CD4-positive, alpha-beta T cell treated with Interleukin-15 for 1 hour (primary cell): ENCODE results near the gene MAGI2.

Source experiments
- DNase-seq: peaks from one replicate; pipeline ENCODE4 v3.0.0-alpha.2; 2020

The MAGI2 gene

DNA sequence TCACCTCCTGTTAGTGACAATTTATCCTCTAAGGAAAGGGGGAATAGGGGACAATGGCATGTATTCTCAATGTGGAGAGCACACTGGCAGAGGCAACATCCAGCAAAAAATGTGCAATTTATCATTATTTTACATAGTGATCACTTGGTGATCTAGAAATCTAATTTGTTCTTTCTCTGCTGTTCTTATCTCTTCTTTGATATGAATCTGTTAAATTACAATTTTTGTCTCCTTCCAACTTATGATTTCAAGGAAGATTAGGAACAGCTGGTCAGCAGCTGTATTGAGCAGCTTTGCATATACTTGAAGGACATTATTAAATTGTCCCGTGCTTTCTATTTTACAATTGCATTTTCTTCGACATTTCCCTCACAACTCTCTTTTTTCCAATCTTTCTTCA lies 213.1 kb downstream of the MAGI2 start:
- no peak for DNase-seq

DNA sequence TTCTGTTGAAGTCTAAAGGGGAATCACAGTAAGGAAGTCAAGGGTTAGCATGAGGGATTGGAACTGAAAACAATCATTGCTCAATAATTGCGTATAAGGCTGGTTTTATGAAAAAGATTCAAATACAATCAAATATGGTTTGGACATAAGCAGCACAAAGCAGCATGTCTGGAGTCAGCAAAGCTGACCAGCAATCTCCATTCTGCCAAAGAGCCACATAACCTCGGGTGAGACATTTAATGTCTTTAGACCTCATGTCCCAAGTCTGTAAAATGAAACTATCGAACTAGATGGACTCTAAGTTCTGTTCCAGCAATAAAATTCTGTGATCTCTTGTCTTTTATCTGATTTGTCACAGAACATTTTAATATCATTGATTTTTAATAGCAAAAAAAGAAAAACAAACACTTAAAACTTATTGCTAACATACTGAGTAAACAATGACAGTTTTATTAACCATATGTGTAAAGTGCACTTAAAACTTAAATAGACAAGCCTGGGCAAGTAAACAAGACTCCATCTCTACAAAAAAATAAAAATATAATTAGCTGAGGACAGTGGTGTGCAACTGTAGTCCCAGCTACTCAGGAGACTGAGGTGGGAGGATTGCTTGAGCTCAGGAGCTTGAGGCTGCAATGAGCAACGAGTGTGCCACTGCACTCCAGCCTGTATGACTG lies 217.0 kb downstream of the MAGI2 start:
- no peak for DNase-seq

DNA sequence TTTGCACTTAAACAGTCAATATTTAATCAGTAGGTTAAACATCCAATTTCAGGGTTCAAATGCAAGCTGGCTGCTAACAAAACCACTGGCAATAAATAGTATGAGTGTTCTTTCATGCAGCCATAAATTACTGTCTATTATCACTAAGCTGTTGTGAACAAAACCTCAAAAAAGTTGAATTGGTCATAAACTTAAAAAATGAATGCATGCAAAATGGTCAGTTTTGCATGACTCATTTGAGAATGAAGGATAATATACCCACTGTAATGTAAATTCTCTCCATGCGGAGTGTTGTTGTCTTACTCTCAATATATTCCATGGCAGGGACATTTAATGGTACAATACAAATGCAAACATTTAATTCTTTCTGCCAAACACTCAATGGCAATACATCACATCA lies 226.4 kb downstream of the MAGI2 start:
- no peak for DNase-seq

DNA sequence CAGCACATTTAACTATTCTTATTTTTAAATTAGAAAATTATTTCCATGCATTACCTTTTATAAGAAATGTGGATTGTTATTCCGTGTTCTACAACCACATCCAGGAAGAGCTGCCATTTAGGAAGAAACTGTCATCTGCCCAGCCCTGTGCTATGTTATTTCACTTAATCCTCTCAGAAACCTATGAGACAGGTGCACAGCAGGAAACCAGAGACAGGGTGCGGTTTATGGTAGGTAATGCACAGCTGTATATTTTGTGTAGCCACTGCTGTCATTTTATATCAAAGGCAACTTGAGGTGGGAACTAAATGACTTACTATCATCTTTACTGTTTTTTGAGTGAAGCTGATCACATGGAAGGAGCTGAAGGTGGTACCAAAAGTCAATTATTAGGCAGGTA lies 232.3 kb downstream of the MAGI2 start:
- DNase-seq: no peak

DNA sequence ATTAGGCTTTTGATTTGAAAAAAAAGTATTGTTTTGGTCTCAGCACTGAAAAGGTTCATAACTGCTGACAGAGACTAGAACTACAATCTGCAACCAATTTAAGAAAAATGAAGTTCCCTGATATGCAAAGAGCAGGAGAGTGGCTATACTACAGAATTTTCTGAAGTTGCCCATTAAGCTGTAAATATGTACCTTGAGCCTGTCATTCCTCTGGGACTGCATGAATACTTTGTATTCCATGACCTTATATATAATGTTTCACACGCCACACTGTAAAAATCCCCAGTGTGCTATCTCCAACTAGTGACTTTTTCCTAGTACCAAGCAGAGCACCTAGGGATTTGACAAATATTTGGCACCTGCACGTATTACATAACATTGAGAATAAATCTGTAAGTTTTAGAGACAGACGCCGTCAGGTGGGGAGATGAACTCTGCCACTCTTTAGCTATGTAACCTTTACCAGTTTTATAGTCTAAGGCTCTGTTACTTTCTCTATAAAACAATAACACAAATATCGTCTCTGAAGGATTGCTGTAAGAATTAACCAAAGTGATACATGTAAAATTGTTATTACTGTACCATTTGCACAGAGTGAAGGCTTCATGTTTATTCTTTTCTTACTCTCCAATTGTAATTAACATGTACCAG lies 235.4 kb downstream of the MAGI2 start:
- no peak for DNase-seq

DNA sequence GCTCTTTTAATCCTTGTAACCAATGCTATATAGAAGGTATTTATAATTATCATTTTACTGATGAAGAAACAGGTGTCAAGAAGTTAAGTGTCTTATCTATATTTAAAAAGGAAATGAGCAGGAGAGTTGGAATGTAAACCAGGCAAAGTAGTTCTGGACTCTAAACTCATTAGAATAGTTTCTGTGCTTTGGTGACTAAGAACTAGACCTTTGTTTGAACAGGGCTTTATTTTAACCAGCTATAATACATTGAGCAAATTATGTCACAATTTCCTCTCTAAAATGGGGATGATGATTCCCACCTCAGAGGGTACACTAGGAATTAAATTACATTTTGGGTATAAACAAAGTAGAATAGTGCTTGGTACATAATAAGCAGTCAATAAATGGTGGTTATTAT lies 236.0 kb downstream of the MAGI2 start:
- DNase-seq: no peak

DNA sequence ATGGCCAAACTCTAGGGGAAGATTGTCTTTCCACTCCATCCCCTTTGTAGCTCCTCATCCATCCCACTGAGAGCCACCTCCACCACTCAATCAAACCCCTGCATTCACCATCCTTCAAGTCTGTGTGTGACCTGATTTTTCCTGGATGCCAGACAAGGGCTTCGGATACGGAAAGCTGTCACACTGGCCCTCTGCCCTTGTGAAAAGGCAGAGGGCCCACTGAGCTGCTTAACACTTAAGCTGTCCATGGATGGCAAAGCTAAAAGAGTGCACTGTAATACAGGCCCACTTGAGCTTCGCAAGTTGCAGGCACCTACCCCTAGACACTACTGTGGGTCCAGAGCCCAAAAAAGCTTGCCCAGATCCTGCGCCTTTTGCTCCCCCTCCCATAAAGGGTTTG lies 237.2 kb downstream of the MAGI2 start:
- DNase-seq: no peak

DNA sequence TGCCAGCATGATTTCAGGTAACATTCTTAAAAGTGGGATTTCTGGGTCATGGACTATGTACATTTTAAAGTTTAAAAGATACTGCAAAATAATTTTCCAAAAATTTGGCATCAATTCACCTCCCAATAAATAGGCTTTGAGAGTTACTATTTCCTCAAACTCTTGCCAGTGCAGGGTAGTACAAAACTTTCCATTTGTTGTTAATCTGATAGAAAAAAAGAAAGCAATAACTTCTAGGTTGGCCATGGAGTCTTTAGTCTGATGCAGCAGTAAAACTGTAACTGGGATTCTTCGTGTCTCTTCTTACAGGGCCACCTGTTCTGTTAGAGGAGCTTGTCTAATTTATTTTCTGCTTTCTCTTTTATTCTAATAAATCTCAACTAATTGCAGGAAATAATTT lies 241.1 kb downstream of the MAGI2 start:
- DNase-seq: no peak

DNA sequence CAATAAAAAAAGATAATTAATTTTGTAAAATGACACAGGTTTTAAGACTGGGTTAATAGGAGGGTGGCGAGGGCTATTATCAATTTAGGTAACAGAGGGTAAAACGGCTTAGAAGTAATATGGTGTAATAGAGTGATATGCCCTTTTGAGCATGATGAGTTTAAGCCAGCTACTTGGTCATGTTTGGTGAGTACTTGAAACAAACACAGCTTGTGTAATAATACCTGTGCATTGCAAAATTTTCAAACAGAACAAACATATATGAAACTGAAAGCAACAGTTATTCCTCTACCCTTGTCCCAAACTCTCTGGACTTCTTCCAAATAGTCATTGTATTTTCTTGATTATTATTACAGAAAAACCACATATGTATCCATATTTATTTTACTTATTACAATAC lies 241.7 kb downstream of the MAGI2 start:
- DNase-seq: no peak

DNA sequence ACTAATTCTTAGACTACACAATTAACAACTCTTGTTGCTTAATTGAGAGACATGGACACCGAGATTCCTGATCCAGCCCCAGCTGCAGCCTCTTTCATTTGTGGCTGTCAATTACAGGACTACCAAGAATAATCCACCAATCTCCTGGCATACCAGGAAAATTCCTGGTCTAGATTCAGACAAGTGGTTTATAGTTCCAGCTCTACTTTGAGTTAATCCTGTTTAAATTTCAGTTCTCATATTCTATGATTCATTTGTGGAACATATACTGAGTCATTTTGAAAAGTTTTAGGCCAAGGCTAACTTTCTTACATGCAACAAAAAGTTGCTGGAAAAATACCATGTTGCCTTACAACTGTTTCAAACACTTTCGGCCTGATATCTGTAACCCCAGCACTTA lies 253.5 kb downstream of the MAGI2 start:
- DNase-seq: no peak

DNA sequence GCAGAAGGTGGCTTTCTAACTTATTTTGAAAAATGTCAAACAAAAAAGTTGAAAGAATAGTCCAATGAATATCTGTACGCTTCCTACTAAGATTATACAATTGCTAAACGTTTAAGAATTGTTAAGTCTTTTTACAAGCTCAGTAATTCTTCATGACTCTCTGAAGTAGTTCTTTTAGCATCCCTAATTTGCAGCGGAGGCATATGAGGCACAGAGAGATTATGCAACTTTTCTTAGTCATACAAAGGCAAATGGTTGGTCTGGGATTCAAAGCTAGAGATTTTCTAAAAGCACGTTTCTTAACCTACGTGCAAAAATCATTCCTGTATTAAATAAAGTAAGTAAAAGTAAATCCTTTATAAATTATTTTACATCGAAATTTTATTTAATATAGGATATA lies 254.2 kb downstream of the MAGI2 start:
- DNase-seq: no peak

DNA sequence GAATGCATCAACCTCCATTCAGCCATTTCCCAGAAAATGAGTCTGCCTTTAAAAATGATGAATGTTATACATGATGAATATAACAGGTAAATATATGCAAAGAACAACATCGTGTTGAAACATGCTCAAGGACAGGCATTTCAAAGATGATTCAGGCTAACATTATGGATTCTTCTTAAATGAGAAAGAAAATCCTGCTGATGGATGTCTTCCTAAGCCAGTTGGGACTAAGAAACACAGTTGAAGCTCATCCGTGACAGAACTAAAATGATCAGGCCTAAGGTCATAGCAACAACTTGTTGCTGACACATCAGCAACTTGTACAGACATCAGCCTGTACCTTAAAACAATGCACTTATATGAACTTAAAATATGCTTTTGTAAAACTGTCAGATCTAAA lies 267.9 kb downstream of the MAGI2 start:
- DNase-seq: no peak

DNA sequence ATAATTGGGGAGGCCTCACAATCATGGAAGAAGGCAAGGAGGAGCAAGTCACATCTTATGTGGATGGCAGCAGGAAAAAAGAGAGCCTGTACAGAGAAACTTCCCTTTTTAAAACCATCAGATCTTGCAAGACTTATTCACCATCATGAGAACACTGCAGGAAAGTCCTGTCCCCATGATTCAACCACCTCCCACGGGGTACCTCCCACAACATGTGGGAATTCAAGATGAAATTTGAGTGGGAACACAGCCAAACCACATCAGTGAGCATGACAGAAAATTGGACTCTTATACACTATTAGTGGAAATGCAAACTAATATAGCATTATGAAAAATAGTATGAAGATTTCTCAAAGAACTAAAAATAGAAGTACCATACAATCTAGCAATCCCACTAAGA lies 271.2 kb downstream of the MAGI2 start:
- DNase-seq: no peak

DNA sequence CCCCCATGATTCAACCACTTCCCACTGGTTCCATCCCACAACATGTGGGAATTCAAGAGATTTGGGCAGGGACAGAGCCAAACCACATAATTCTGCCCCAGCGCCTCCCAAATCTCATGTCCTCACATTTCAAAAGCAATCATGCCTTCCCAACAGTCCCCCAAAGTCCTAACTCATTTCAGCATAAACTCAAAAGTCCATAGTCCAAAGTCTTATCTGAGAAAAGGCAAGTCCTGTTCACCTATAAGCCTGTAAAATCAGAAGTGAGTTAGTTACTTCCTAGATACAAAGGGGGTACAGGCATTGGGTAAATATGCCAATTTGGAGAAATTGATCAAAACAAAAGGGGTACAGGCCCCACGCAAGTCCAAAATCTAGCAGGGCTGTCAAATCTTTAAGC lies 272.9 kb downstream of the MAGI2 start:
- no peak for DNase-seq

DNA sequence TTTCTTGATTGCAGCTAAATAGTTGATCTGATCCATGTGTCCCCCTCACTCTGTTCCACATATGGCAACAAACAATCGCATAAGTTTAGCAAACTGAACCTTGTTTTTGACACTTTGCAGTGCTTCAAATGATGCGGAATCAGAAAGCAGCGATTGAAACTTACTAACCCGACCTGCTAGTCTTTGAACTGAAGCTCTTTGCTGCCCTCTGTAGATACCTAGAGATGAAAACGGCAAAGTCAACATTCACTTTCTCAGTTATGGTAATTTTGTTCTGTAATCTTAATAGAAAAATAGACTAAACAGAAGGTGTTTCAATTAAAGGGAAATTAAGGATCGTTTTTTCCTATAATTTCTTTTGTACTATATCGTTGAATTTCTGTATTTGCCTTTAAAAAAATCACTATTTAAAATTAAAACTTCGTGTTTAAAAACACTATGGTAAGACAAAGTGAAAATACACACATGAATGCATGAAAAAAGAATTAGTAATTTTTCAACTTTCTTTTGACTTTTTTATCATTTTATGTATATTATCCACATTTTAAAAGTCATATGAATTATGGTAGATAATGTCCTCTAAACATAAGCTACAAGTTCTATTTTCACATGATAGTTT lies 276.5 kb downstream of the MAGI2 start:
- no peak for DNase-seq

DNA sequence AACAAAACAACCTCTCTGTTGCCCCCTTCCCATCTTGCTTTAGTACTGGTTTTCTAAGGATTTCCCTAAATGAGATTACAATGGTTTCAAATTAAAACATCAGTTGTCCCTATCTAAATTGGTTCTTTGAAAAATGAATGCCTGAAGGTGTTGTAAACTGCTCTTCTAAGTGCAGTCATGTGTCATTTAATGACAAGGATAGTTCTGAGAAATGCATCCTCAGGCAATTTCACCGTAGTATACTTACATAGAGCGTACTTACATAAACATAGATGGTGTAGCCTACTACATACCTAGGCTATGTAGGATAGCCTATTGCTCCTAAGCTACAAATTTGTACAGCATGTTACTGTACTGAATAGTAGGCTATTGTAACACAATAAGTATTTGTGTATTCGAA lies 278.1 kb downstream of the MAGI2 start:
- no peak for DNase-seq

DNA sequence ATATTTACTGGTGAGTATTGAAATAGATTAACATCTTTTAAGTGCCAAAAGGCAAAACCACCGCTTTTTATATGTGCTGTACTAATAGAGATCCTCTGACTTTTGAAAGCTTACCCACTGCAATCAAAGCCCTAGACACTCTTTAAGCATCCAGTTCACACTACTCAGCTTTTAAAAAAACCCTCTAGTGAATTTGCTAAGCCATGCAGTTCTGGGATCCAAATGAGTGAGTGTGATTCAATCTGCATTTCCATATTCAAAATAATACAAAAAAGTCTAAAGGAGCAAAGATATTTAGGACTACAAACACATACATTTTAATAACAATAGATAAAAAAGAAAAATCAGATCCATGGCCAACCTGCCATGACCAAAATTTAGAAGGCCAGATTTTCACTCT lies 288.2 kb downstream of the MAGI2 start:
- no peak for DNase-seq

DNA sequence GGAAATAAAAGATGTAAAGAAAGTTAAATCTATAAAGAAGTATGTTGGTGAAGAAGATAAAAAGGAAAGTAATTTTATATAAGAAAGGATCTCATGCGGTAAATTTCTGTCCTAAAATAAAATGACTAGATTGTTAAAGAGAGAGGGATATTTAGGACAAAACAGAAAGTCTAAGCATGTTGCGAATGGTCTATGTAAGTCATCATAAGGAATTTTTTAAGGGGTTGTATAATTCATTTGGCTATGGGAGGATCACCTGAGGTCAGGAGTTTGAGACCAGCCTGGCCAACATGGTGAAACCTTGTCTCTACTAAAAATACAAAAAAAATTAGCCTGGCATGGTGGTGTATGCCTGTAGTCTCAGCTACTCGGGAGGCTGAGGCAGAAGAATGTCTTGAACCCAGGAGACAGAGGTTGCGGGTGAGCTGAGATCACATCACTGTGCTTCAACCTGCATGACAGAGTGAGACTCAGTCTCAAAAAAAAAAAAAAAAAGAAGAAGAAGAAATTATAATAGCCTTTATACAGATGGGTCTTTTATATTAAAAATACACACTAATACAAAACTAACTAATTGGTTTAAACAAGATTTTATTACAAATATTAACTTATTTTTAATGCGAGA lies 294.3 kb downstream of the MAGI2 start:
- no peak for DNase-seq

DNA sequence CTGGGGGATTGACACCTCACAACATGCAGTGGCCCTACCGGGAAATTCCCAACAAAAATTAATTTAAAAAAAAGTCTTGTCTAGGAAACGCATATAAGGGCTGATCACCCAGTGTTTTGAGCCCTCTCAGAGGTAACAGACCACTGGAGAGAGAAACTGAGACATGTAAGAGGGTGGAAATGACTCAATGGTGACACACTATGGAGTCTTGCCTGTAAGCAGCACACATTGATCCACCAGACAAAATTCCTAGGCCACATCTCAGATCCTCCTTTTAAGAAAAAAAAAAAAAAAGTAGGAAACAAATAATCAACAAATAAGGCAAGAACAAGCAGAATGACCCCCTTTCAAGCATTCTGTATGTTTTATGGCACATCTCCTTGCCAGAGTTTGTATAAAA lies 296.2 kb downstream of the MAGI2 start:
- DNase-seq: no peak

DNA sequence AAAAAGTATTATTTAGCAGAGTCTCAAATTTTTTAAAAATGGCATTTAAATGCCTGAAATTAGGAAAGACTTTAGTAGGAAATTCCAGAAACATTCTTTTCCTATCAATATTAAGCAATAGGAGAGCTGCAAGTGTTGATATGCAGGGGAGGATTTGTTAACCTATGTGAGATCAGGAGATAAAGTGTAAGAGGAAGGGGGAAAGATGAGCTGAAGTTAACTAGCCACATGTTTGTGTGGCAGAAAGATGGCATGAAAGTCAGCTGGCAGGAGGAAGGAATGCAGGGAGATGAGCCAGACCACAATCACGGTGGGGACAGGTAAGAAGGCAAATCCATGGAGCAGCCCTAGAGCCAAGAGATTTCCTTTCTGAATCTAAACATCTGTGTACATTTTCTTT lies 303.6 kb downstream of the MAGI2 start:
- no peak for DNase-seq

DNA sequence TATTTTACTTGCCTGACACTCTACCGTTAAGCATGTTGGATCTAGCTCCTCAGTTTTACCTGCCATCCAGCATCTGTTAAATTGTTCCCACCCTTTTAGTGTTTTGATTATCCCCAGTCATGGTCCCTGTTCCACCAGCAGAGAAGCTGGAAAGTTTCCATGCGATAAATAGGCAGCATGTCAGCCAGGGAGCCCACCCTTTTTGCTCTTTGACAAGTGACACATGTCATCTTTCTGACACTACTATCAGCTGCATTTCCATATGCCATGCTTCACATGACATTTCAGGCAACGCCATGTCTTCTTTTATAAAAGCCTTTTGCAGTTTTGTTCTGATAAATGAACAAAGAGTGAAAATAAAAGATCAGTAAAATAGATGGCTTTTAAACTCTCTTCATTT lies 310.8 kb downstream of the MAGI2 start:
- no peak for DNase-seq

DNA sequence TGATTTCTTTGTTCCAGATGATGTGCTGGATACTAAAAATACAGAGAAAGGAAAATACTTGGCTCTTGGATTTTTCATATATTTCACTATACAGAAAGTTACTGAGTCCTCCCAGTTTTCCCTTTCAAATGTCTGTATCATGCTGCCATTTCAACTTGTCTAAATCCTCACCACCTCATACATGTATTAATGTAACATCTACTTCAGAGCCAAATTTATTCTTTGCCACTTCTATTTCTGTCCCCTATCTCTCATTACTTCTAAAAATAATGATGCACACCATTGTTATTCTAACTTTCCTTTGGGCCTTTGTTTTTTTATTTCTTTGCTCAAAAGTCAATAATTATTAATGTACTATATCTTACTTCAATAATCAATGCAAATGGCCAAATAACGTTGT lies 312.2 kb downstream of the MAGI2 start:
- no peak for DNase-seq

DNA sequence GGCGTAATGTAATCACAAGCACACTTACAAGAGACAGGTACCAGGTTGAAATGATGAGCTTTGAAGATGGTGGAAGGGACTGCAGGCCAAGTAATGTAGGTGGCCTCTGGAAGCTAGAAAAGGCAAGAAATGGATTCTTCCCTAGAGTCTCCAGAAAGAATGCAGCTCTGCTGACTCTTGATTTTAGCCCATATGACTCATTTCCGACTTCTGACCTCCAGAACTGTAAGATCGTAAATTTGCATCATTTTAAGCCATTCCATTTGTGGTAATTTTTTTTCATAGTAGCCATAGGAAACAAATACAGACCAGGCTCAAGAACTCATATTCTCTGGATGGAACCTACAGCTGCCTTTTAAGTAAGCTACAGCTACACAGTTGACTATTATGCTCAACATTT lies 315.5 kb downstream of the MAGI2 start:
- no peak for DNase-seq

DNA sequence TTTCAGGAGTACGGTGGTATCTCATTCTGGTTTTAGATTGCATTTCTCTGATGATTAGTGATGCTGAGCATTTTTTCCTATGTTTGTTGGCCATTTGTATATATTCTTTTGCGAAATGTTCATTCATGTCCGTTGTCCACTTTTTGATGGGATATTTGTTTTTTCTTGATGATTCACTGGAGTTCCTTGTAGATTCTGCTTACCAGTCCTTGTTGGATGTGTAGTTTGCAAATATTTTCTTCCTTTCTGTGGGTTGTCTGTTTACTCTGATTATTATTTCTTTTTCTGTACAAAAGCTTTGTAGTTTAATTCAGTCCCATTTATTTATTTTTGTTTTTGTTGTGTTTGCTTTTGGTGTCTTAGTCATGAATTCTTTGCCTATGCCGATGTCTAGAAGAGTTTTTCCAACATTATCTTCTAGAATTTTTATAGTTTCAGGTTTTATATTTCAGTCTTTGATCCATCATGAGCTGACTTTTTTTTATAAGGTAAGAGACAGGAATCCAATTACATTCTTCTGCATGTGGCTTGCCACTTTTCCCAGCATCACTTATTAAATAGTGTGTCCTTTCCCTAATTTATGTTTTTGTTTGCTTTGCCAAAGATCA lies 320.5 kb downstream of the MAGI2 start:
- DNase-seq: no peak
